GM12891 (cell line): Measurements from ENCODE around the gene EPB41L4A.

ENCODE experiments used
- POLR2A ChIP-seq: IDR thresholded peaks from 2 replicates; pipeline ENCODE4 v1.6.1; 2011; ENCODE audit warnings: low read depth, low read length, control low read depth
- POLR2AphosphoS5 ChIP-seq: IDR thresholded peaks from 2 replicates; pipeline ENCODE4 v1.6.1; 2011; ENCODE audit warnings: low read depth, low read length, control low read depth
- POU2F2 ChIP-seq: IDR thresholded peaks from 2 replicates; pipeline ENCODE4 v1.6.1; 2011; ENCODE audit warnings: low read depth, mild to moderate bottlenecking, control low read depth, low read length, moderate library complexity
- TAF1 ChIP-seq: IDR thresholded peaks from 2 replicates; pipeline ENCODE4 v1.6.1; 2011; ENCODE audit warnings: low read depth, low read length, control low read depth

GRCh38 chr5:112440031-112440430 is 21.0 kb upstream of the EPB41L4A start:
- TF ChIP-seq POLR2AphosphoS5, result no peak
- no peak for TF ChIP-seq TAF1
- no peak for TF ChIP-seq POU2F2
- no peak for TF ChIP-seq POLR2A
